SH-SY5Y (cell line): Measurements from ENCODE around the gene E2F2.

Experiments used
- GATA2 ChIP-seq: IDR thresholded peaks from 2 replicates; pipeline ENCODE4 v1.6.1; 2011; ENCODE audit warnings: mild to moderate bottlenecking, low read depth, low read length
- GATA3 ChIP-seq: IDR thresholded peaks from 2 replicates; pipeline ENCODE4 v1.6.1; 2011; ENCODE audit warnings: low read depth, mild to moderate bottlenecking, low read length, moderate library complexity

DNA sequence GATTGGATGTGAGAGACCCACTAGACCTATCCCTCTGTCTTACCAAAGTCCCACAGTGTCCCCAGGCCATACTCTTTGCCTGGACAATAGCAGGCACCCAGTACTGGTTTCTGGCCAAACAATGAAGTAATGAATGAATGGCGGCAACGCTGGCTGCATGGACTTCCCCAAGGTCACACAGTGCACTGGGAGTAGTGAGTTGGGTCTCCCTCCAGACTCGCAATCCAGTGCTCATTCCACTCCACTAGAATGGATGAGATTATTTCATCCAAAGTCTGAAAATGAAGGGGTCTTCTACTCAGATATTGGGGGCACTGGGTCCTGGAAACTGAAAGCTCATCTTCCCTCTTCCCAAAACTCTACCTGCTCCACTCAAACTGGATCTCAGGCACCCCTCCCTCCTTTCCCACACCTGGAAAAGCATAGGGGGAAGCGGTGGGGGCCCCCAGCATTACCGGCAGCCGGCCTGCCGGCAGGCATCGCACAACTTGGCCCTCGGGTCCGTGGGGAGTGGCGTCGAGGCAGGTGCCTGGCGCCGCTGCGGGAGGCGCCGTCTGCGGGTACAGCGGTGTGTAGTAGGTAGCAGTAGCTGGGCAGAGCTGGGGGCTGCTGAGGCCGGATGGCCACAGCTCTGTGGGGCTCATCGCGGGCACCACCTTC, 816 bp downstream of the E2F2 start:
- TF ChIP-seq GATA2 (no peak), GATA3 (no peak)
